ENCODE measurements around the gene PILRA. TPM values are rescaled to one million over a fixed set of nuclear protein-coding genes. Genes with fewer than 3 reads are reported as not detected.

Gene PILRA
- total and polyA plus RNA-seq, 2 donors from 2014 or later: 15.4 to 18.8 TPM

DNA sequence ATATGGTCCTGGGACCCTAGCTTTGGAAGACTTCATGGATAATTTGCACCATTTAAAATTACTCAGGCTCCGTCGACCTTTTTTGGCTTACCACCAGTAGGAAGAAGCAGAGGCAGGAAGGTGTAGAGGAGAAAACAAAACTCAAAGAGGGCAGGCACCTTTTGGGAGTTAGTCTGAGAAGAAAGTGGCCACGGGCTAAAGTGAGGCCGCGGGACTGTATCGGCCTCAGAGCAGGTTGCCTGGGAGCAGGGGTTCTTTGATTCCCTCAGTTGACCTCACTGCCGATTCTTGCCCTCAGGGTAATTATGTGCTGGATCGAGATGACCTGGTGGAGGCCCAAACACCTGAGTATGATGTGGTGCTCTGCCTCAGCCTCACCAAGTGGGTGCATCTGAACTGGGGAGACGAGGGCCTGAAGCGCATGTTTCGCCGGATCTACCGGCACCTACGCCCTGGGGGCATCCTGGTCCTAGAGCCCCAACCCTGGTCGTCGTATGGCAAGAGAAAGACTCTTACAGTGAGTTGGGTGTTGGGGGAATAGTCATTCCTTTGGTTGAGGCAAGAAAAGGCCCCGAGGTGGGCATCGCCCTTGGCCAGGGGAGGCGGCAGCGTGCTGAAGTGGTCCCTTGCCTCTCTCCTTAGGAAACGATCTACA is 59.5 kb downstream of the PILRA start:
- Histone ChIP-seq H3K4me3 (ENCODE audit: low read length in 3 of 3) (no peak overlapping the region), H3K36me3 (ENCODE audit: control insufficient read depth in 2 of 3, insufficient read depth in 3 of 3, low read length in 3 of 3) (peaks cover 5 to 20% (median 9%) of the 10 kb centered on the region in 3 donors), H3K9ac (ENCODE audit: low read length in 3 of 3) (peak overlapping the region in 1 of 3 donors; percentile 56), H3K27me3 (ENCODE audit: control insufficient read depth, insufficient read depth, low read length) (no peaks in the 10 kb centered on the region), H3K4me1 (ENCODE audit: control insufficient read depth in 2 of 3, insufficient read depth in 2 of 3, low read depth in 1 of 3, low read length in 3 of 3) (peaks cover 0 to 34% (median 20%) of the 10 kb centered on the region in 3 donors), H3K9me3 (ENCODE audit: control insufficient read depth in 2 of 3, insufficient read depth in 1 of 3, low read length in 3 of 3) (no peaks in the 10 kb centered on the region), H3K27ac (ENCODE audit: low read depth in 2 of 2, low read length in 2 of 2) (no peak overlapping the region)
- no peak for DNase-seq
- intact Hi-C loops (cut with DNase I): no loop called here
- no peak for FAIRE-seq
- TF ChIP-seq, protein P1, sequence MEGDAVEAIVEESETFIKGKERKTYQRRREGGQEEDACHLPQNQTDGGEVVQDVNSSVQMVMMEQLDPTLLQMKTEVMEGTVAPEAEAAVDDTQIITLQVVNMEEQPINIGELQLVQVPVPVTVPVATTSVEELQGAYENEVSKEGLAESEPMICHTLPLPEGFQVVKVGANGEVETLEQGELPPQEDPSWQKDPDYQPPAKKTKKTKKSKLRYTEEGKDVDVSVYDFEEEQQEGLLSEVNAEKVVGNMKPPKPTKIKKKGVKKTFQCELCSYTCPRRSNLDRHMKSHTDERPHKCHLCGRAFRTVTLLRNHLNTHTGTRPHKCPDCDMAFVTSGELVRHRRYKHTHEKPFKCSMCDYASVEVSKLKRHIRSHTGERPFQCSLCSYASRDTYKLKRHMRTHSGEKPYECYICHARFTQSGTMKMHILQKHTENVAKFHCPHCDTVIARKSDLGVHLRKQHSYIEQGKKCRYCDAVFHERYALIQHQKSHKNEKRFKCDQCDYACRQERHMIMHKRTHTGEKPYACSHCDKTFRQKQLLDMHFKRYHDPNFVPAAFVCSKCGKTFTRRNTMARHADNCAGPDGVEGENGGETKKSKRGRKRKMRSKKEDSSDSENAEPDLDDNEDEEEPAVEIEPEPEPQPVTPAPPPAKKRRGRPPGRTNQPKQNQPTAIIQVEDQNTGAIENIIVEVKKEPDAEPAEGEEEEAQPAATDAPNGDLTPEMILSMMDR (IDR thresholded peaks at IDR 0.05; ENCODE audit: borderline replicate concordance, extremely low read depth, insufficient read depth): no peak

DNA sequence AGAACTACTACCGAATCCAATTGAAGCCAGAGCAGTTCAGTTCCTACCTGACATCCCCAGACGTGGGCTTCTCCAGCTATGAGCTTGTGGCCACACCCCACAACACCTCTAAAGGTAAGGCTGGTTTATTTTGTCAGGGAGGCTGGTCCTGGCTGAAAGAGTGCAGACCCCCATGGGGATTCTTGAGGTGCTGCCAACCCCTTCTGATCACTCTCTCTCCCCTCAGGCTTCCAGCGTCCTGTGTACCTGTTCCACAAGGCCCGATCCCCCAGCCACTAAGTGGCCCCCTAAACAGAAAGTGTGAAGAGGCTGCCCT is 59.9 kb downstream of the PILRA start:
- Histone ChIP-seq H3K9ac (ENCODE audit: low read length in 3 of 3) (peak overlapping the region in 1 of 3 donors; percentile 56), H3K36me3 (ENCODE audit: control insufficient read depth in 2 of 3, insufficient read depth in 3 of 3, low read length in 3 of 3) (peaks cover 5 to 20% (median 9%) of the 10 kb centered on the region in 3 donors), H3K4me3 (ENCODE audit: low read length in 3 of 3) (no peak overlapping the region), H3K27me3 (ENCODE audit: control insufficient read depth, insufficient read depth, low read length) (no peaks in the 10 kb centered on the region), H3K9me3 (ENCODE audit: control insufficient read depth in 2 of 3, insufficient read depth in 1 of 3, low read length in 3 of 3) (no peaks in the 10 kb centered on the region), H3K27ac (ENCODE audit: low read depth in 2 of 2, low read length in 2 of 2) (no peak overlapping the region), H3K4me1 (ENCODE audit: control insufficient read depth in 2 of 3, insufficient read depth in 2 of 3, low read depth in 1 of 3, low read length in 3 of 3) (peaks cover 0 to 34% (median 20%) of the 10 kb centered on the region in 3 donors)
- DNase-seq: no peak
- intact Hi-C loops (cut with DNase I): no loop called here
- FAIRE-seq: no peak
- TF ChIP-seq, protein P1 (IDR thresholded peaks at IDR 0.05; ENCODE audit: borderline replicate concordance, extremely low read depth, insufficient read depth): no peak

DNA sequence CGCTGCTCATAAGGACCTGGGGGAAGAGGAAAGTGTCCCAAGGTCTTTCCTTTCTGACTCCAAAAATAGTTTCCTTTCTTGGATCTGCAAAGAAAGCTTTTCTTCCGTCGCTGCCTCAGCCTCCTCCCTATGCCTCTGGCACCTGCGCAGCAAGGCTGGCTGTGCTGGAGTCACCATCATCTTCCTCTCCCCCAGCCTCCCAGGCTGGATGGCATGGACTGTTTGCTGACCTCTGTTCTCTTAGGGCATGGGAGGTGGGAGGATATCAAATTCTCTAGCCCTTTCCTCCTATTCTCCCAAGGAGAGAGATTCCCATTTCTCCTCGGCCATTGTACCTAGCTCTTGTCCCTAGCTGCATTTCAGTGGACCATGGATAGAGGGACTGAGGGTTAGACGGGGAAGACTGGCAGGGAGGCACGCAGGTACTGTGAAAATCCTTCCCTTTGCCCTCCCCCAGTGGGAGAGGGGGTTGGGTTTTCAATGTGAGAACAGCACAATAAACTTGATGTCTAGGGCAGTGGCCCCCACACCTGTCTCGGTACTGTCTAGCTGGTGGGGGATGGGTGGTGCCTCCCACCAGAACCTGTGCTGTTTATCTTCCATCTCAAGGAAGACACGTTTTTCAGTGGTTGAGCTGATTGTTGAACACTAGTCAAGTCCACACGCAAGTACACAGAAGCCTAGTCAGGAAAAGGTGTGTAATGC is 60.5 kb downstream of the PILRA start:
- DNase-seq: no peak
- H3K4me1 ChIP-seq (ENCODE audit: control insufficient read depth in 2 of 3, insufficient read depth in 2 of 3, low read depth in 1 of 3, low read length in 3 of 3): peaks cover 0 to 34% (median 20%) of the 10 kb centered on the region in 3 donors
- TF ChIP-seq, protein P1 (IDR thresholded peaks at IDR 0.05; ENCODE audit: borderline replicate concordance, extremely low read depth, insufficient read depth): no peak

More for the DNA sequence above, 60.5 kb downstream of the PILRA start:
- no peaks in the 10 kb centered on the region for H3K9me3 ChIP-seq (ENCODE audit: control insufficient read depth in 2 of 3, insufficient read depth in 1 of 3, low read length in 3 of 3)
- H3K9ac ChIP-seq (ENCODE audit: low read length in 3 of 3): peak overlapping the region in 1 of 3 donors; percentile 56
- H3K4me3 ChIP-seq (ENCODE audit: low read length in 3 of 3): no peak overlapping the region
- H3K27ac ChIP-seq (ENCODE audit: low read depth in 2 of 2, low read length in 2 of 2): peak overlapping the region in 1 of 2 donors; percentile 37
- intact Hi-C loops (cut with DNase I): no loop called here
- FAIRE-seq: no peak
- no peaks in the 10 kb centered on the region for H3K27me3 ChIP-seq (ENCODE audit: control insufficient read depth, insufficient read depth, low read length)
- peaks cover 5 to 20% (median 9%) of the 10 kb centered on the region in 3 donors for H3K36me3 ChIP-seq (ENCODE audit: control insufficient read depth in 2 of 3, insufficient read depth in 3 of 3, low read length in 3 of 3)
